TTC549 (cell line): Measurements from ENCODE around the gene LFNG.

Source experiments
- FAIRE-seq: peaks from 2 replicates; lab custom pipeline; 2012; peaks lifted over from hg19 to GRCh38; lab: Jason Lieb, UNC

The LFNG gene

GRCh38 chr7:2484868-2485267 lies 34.7 kb upstream of the LFNG start:
- no peak for FAIRE-seq

GRCh38 chr7:2487586-2488271 lies 31.8 kb upstream of the LFNG start:
- no peak for FAIRE-seq

- FAIRE-seq, result no peak
Observed at GRCh38 chr7:2488272-2488645, 31.3 kb upstream of the LFNG start.

- FAIRE-seq, result no peak
Observed at GRCh38 chr7:2488681-2489080, 30.9 kb upstream of the LFNG start.

GRCh38 chr7:2490181-2490651 lies 29.4 kb upstream of the LFNG start:
- no peak for FAIRE-seq

- FAIRE-seq, result no peak
Observed at GRCh38 chr7:2492038-2492437, 27.5 kb upstream of the LFNG start.

- no peak for FAIRE-seq
Observed at GRCh38 chr7:2493205-2494164, 26.1 kb upstream of the LFNG start.

GRCh38 chr7:2494191-2495130 lies 25.1 kb upstream of the LFNG start:
- FAIRE-seq, result no peak

GRCh38 chr7:2495418-2496299 lies 23.9 kb upstream of the LFNG start:
- FAIRE-seq, result no peak

GRCh38 chr7:2496375-2496774 lies 23.2 kb upstream of the LFNG start:
- no peak for FAIRE-seq

GRCh38 chr7:2497065-2497464 lies 22.5 kb upstream of the LFNG start:
- no peak for FAIRE-seq

GRCh38 chr7:2497500-2498336 lies 21.9 kb upstream of the LFNG start:
- no peak for FAIRE-seq

- no peak for FAIRE-seq
Observed at GRCh38 chr7:2498708-2499107, 20.9 kb upstream of the LFNG start.

GRCh38 chr7:2499181-2499580 lies 20.4 kb upstream of the LFNG start:
- FAIRE-seq, result no peak

GRCh38 chr7:2499719-2500430 lies 19.7 kb upstream of the LFNG start:
- FAIRE-seq, result no peak

GRCh38 chr7:2500701-2501100 lies 18.9 kb upstream of the LFNG start:
- no peak for FAIRE-seq

GRCh38 chr7:2501947-2502646 lies 17.5 kb upstream of the LFNG start:
- no peak for FAIRE-seq

- no peak for FAIRE-seq
Observed at GRCh38 chr7:2502647-2502966, 17.0 kb upstream of the LFNG start.
